HepG2 (cell line): ENCODE measurements around the gene ZNF273. TPM values are rescaled to one million over a fixed set of nuclear protein-coding genes. Genes with fewer than 3 reads are reported as not detected.
A peak's percentile ranks its signal among the peaks of the same experiment; 100 is the strongest.

ENCODE experiments used
- ARID2 ChIP-seq: sonication (generic); formaldehyde crosslinking; IDR thresholded peaks from 2 replicates; pipeline ENCODE4 v1.8.1; 2022; ENCODE audit warnings: mild to moderate bottlenecking, missing genetic modification reagents, borderline replicate concordance
- GABPA ChIP-seq, 2 experiments: IDR thresholded peaks; 2 replicates each; pipeline ENCODE4 v1.6.1; 2011 to 2016; ENCODE audit warnings: low read depth in 2 of 2, low read length in 1 of 2, missing biosample characterization in 1 of 2, missing genetic modification characterization in 1 of 2
- HNF4A ChIP-seq: sonication (generic); formaldehyde crosslinking; IDR thresholded peaks from 2 replicates; pipeline ENCODE4 v1.4.0; 2020; ENCODE audit warnings: missing genetic modification reagents
- HNRNPL ChIP-seq: fragments of 200-400 bp; formaldehyde crosslinking; IDR thresholded peaks from 2 replicates; pipeline ENCODE4 v1.6.1; 2017; ENCODE audit warnings: mild to moderate bottlenecking, low read depth, low read length
- IRX3 ChIP-seq: sonication (generic); formaldehyde crosslinking; IDR thresholded peaks from 2 replicates; pipeline ENCODE4 v1.8.1; 2023; ENCODE audit warnings: mild to moderate bottlenecking, low read depth, missing genetic modification reagents, borderline replicate concordance
- MAZ ChIP-seq, 2 experiments: sonication (generic) in 1 of 2; formaldehyde crosslinking in 1 of 2; IDR thresholded peaks; 2 replicates each; pipeline versions ENCODE4 v1.5.0 to v1.6.1; 2012 to 2020; ENCODE audit warnings: low read depth in 2 of 2, mild to moderate bottlenecking in 2 of 2, borderline replicate concordance in 1 of 2, improper control_type of control experiment in 1 of 2, low read length in 1 of 2, missing genetic modification reagents in 1 of 2, moderate library complexity in 1 of 2
- MZF1 ChIP-seq: sonication (generic); formaldehyde crosslinking; IDR thresholded peaks from 2 replicates; pipeline ENCODE4 v1.8.1; 2023; ENCODE audit warnings: mild to moderate bottlenecking, missing genetic modification reagents, borderline replicate concordance
- NAIF1 ChIP-seq: sonication (generic); formaldehyde crosslinking; IDR thresholded peaks from 2 replicates; pipeline ENCODE4 v1.5.0; 2020; ENCODE audit warnings: mild to moderate bottlenecking, missing genetic modification reagents, borderline replicate concordance
- NFRKB ChIP-seq: fragments of 450-650 bp; IDR thresholded peaks from 2 replicates; pipeline ENCODE4 v1.6.1; 2017
- NR3C1 ChIP-seq: sonication (generic); formaldehyde crosslinking; IDR thresholded peaks from 2 replicates; pipeline ENCODE4 v1.4.0; 2020; ENCODE audit warnings: missing genetic modification reagents
- SAFB2 ChIP-seq: sonication (generic); formaldehyde crosslinking; IDR thresholded peaks from 2 replicates; pipeline ENCODE4 v1.5.1; 2020; ENCODE audit warnings: missing genetic modification reagents, low read depth, mild to moderate bottlenecking, borderline replicate concordance
- TCF12 ChIP-seq, 2 experiments: fragments of 450-650 bp in 1 of 2; sonication (generic) in 1 of 2; formaldehyde crosslinking in 1 of 2; IDR thresholded peaks; 2 replicates each; pipeline versions ENCODE4 v1.6.1 to v1.8.0; 2017 to 2022; ENCODE audit warnings: antibody characterized with exemption in 1 of 2, mild to moderate bottlenecking in 1 of 2, missing genetic modification reagents in 1 of 2, moderate library complexity in 1 of 2
- ZNF124 ChIP-seq: sonication (generic); formaldehyde crosslinking; IDR thresholded peaks from 2 replicates; pipeline ENCODE4 v1.4.0; 2020; ENCODE audit warnings: missing genetic modification reagents
- ZNF264 ChIP-seq: sonication (generic); formaldehyde crosslinking; IDR thresholded peaks from 2 replicates; pipeline ENCODE4 v1.4.0; 2020; ENCODE audit warnings: missing genetic modification reagents
- ZNF292 ChIP-seq: sonication (generic); formaldehyde crosslinking; IDR thresholded peaks from 2 replicates; pipeline ENCODE4 v1.8.1; 2022; ENCODE audit warnings: mild to moderate bottlenecking, low read depth, missing genetic modification reagents, borderline replicate concordance
- ZNF446 ChIP-seq: sonication (generic); formaldehyde crosslinking; IDR thresholded peaks from 2 replicates; pipeline ENCODE4 v1.5.0; 2020; ENCODE audit warnings: mild to moderate bottlenecking, missing genetic modification reagents
- ZNF468 ChIP-seq: sonication (generic); formaldehyde crosslinking; IDR thresholded peaks from 2 replicates; pipeline ENCODE4 v1.8.0; 2022; ENCODE audit warnings: mild to moderate bottlenecking, moderate library complexity, missing genetic modification reagents
- ZNF572 ChIP-seq: sonication (generic); formaldehyde crosslinking; IDR thresholded peaks from 2 replicates; pipeline ENCODE4 v1.5.1; 2020; ENCODE audit warnings: mild to moderate bottlenecking, missing genetic modification reagents
- polyA plus RNA-seq, 8 experiments: library from polyadenylated mRNA; depleted of rRNA in 3 of 8; stranded (reverse) in 7 of 8; unstranded in 1 of 8; fragments of >200 nt; fragmentation: Illumina TruSeq in 4 of 8; extraction: Trizol in 4 of 8; gene quantifications; 2 replicates each; pipeline versions ENCODE4 v1.2.1 to v1.2.3, GENCODE V29; 2011 to 2016; ENCODE audit warnings: low read depth in 4 of 8, missing spikeins in 1 of 8, mixed read lengths in 1 of 8; ENCODE audit not compliant: insufficient read depth in 1 of 8
- total RNA-seq, 5 experiments: library from RNA; depleted of rRNA; stranded (reverse); fragments of >200 nt; fragmentation: Illumina TruSeq; extraction: Trizol; gene quantifications; 2 replicates each; pipeline ENCODE4 v1.2.3, GENCODE V29; 2016; ENCODE audit warnings: low read depth in 1 of 5
- TF ChIP-seq, protein P1 (sequence below): sonication (generic); formaldehyde crosslinking; IDR thresholded peaks from 2 replicates; pipeline ENCODE4 v1.4.0; 2020; ENCODE audit warnings: mild to moderate bottlenecking, low read depth, missing genetic modification reagents
- TF ChIP-seq, protein P2 (sequence below): sonication (generic); formaldehyde crosslinking; IDR thresholded peaks from 2 replicates; pipeline ENCODE4 v1.5.0; 2020; ENCODE audit warnings: mild to moderate bottlenecking, missing genetic modification reagents
- TF ChIP-seq, protein P3 (sequence below): IDR thresholded peaks from 2 replicates; pipeline ENCODE4 v1.6.1; 2016; ENCODE audit warnings: low read depth, control low read depth

The ZNF273 gene
- total and polyA plus RNA-seq, 2 of the 13 experiments (the other 11 are each of a cell fraction or from before 2014, with no cell fraction given), result 1.7 to 5.8 TPM

DNA sequence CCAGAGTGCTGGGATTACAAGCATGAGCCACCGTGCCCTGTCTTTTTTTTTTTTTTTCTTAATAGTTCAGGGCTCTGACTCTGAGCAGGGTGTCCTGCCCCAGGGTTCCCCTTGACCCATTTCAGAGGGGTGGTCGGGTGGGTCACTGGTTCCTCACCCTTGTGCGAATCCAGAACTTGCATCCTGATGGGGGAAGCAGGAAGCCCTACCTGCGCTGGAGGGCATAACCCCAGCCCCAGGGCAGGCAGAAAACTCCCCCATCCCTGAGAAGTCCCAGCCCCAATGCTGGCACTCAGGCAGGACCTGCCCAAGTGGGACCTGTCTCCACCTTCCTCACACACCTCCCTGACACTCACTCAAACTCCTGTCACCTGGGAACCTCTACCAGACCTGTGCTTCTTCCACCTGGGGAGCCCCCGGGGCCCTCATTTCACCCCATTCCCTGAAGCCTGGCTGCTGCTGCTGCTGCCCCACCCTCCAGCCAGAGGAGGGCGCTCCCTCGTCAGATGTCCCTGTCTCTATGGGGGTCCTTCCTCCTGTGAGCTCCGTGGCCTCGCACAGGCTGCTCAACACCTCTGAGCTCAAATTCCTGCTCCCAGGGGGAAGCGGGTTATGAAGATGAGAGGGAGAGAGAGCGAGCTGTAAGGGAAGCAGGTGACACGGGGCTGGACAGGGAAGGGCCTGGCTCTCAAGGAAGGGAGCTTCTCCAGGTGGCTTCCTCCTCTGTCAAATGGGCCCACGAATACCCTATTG is 15.1 kb upstream of the ZNF273 start (continued):
- TF ChIP-seq, protein P1, sequence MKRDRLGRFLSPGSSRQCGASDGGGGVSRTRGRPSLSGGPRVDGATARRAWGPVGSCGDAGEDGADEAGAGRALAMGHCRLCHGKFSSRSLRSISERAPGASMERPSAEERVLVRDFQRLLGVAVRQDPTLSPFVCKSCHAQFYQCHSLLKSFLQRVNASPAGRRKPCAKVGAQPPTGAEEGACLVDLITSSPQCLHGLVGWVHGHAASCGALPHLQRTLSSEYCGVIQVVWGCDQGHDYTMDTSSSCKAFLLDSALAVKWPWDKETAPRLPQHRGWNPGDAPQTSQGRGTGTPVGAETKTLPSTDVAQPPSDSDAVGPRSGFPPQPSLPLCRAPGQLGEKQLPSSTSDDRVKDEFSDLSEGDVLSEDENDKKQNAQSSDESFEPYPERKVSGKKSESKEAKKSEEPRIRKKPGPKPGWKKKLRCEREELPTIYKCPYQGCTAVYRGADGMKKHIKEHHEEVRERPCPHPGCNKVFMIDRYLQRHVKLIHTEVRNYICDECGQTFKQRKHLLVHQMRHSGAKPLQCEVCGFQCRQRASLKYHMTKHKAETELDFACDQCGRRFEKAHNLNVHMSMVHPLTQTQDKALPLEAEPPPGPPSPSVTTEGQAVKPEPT (CRISPR knock-in tag), result 0 out of 2 replicates have a peak, but pooled peaks have one; percentile 11
- no peak for TF ChIP-seq ZNF468
- TF ChIP-seq SAFB2, result no peak
- TF ChIP-seq, protein P2, sequence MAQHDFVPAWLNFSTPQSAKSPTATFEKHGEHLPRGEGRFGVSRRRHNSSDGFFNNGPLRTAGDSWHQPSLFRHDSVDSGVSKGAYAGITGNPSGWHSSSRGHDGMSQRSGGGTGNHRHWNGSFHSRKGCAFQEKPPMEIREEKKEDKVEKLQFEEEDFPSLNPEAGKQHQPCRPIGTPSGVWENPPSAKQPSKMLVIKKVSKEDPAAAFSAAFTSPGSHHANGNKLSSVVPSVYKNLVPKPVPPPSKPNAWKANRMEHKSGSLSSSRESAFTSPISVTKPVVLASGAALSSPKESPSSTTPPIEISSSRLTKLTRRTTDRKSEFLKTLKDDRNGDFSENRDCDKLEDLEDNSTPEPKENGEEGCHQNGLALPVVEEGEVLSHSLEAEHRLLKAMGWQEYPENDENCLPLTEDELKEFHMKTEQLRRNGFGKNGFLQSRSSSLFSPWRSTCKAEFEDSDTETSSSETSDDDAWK (CRISPR knock-in tag), result no peak
- TF ChIP-seq ZNF446 (CRISPR knock-in tag), result no peak
- TF ChIP-seq, protein P3, sequence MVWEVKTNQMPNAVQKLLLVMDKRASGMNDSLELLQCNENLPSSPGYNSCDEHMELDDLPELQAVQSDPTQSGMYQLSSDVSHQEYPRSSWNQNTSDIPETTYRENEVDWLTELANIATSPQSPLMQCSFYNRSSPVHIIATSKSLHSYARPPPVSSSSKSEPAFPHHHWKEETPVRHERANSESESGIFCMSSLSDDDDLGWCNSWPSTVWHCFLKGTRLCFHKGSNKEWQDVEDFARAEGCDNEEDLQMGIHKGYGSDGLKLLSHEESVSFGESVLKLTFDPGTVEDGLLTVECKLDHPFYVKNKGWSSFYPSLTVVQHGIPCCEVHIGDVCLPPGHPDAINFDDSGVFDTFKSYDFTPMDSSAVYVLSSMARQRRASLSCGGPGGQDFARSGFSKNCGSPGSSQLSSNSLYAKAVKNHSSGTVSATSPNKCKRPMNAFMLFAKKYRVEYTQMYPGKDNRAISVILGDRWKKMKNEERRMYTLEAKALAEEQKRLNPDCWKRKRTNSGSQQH (CRISPR knock-in tag), result peak; percentile 54; the same call in 1 of the 2 replicates
- TF ChIP-seq HNRNPL, result no peak
- no peak for TF ChIP-seq ARID2 (CRISPR knock-in tag)
- no peak for TF ChIP-seq TCF12 (IDR thresholded peaks at IDR 0.05)
- no peak for TF ChIP-seq TCF12 (CRISPR knock-in tag; IDR thresholded peaks at IDR 0.05)
- TF ChIP-seq NAIF1 (CRISPR knock-in tag), result no peak
- TF ChIP-seq ZNF572 (CRISPR knock-in tag), result no peak; the same call in 1 of the 2 replicates
- TF ChIP-seq NFRKB, result no peak
- no peak for TF ChIP-seq MZF1 (CRISPR knock-in tag)
- no peak for TF ChIP-seq ZNF264
- no peak for TF ChIP-seq MAZ (IDR thresholded peaks at IDR 0.05; ENCODE audit: borderline replicate concordance, low read depth, low read length)
- no peak for TF ChIP-seq MAZ (CRISPR knock-in tag; IDR thresholded peaks at IDR 0.05; ENCODE audit: low read depth)
- no peak for TF ChIP-seq NR3C1
- TF ChIP-seq GABPA (IDR thresholded peaks at IDR 0.05; ENCODE audit: low read depth, low read length), result no peak
- no peak for TF ChIP-seq GABPA (CRISPR knock-in tag; IDR thresholded peaks at IDR 0.05; ENCODE audit: low read depth)
- no peak for TF ChIP-seq IRX3 (CRISPR knock-in tag)
- no peak for TF ChIP-seq HNF4A (CRISPR knock-in tag)
- TF ChIP-seq ZNF292, result no peak
- TF ChIP-seq ZNF124 (CRISPR knock-in tag), result no peak
